ENCODE results near the gene REEP5.

REEP5 gene

DNA sequence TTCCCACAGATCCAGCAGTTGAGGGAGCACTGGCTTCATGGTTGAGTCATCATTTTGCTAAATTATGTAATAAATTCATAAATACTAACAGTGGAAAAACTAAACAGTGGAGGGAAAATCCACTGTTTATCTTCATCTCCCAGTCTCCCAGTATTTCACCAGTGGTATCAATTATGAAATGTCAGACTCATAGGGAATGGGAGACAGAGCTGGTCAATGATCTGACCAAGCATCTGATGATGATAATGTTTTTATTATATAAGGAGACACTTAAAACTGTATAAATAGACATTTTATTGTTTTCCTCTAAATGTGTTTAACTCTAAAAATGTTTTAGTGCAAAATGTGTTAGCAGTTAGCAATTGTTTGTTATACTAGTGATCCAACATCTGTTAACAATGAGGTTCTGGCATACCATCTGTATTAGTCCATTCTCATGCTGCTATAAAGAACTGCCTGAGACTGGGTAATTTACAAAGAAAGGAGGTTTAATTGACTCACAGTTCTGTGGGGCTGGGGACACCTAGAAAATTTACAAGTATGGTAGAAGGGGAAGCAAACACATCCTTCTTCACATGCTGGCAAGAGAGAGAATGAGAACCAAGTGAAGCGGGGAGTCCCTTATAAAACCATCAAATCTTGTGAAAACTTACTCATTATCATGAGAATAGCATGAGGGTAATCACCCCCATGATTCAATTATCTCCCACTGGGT is 11.8 kb upstream of the REEP5 start:
- CTCF ChIA-PET: interaction anchor here (0.8 to 2.8 kb wide), 3 partner anchors 10 to 63 kb away, joined by 3 to 10 read pairs (median 6); no protein-coding TSS in a partner anchor
- no peak for DNase-seq (ENCODE audit: extremely low spot score)
- TF ChIP-seq, protein P1, sequence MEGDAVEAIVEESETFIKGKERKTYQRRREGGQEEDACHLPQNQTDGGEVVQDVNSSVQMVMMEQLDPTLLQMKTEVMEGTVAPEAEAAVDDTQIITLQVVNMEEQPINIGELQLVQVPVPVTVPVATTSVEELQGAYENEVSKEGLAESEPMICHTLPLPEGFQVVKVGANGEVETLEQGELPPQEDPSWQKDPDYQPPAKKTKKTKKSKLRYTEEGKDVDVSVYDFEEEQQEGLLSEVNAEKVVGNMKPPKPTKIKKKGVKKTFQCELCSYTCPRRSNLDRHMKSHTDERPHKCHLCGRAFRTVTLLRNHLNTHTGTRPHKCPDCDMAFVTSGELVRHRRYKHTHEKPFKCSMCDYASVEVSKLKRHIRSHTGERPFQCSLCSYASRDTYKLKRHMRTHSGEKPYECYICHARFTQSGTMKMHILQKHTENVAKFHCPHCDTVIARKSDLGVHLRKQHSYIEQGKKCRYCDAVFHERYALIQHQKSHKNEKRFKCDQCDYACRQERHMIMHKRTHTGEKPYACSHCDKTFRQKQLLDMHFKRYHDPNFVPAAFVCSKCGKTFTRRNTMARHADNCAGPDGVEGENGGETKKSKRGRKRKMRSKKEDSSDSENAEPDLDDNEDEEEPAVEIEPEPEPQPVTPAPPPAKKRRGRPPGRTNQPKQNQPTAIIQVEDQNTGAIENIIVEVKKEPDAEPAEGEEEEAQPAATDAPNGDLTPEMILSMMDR (IDR thresholded peaks at IDR 0.05; ENCODE audit: control extremely low read depth, extremely low read depth, low read depth, missing control alignments): no peak
- POLR2A ChIA-PET: no interaction called here

- DNase-seq (ENCODE audit: extremely low spot score): no peak
- POLR2A ChIA-PET: no interaction called here
- TF ChIP-seq, protein P1 (IDR thresholded peaks at IDR 0.05; ENCODE audit: control extremely low read depth, extremely low read depth, low read depth, missing control alignments): no peak
- CTCF ChIA-PET: interaction anchor here (2.8 kb wide), 1 partner anchor 10 kb away, joined by 10 read pairs; no protein-coding TSS in a partner anchor
These were observed 11.1 kb upstream of the REEP5 start for GRCh38 chr5:112933105-112933504.

DNA sequence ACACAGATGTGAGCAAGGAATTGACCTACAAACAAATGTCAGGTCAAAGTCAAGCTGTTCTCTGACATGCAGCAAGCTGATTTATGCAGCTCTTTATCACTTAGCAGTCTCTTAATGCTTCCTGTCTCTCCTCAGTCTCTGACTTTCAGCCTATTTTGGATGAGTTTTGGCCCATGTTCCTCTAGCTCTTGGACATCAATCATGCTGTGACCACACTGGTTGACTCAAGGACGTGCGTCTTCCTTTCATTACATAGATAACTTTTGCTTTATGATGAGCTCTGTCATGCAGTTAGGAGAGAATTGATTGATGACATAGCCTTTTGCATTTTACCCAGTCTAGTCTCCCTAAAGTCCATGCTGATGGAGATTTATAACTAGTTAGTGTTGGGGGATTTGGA is 9.4 kb upstream of the REEP5 start:
- ChIA-PET CTCF (interaction anchor here (0.8 to 1.5 kb wide), 4 partner anchors 8 to 37 kb away, joined by 3 to 5 read pairs (median 4); no protein-coding TSS in a partner anchor), POLR2A (no interaction called here)
- no peak for DNase-seq (ENCODE audit: extremely low spot score)
- TF ChIP-seq, protein P1 (IDR thresholded peaks at IDR 0.05; ENCODE audit: control extremely low read depth, extremely low read depth, low read depth, missing control alignments): no peak

DNA sequence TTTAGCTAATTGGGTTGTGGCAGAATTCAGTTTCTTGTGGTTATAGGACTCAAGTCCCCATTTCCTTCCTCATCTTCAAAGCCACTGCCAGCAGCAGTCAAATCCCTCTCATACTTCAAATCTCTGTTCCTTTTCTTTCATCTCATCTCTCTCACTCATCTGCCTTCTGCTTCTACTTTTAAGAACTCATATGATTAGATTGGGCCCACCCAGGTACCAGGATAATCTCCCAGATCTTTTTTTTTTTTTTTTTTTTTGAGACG is 8.0 kb upstream of the REEP5 start:
- ChIA-PET POLR2A (no interaction called here), CTCF (interaction anchor here (1.6 kb wide), 1 partner anchor 8 kb away, joined by 4 read pairs; the partner anchor contains the start of gene REEP5)
- TF ChIP-seq, protein P1 (IDR thresholded peaks at IDR 0.05; ENCODE audit: control extremely low read depth, extremely low read depth, low read depth, missing control alignments): no peak

GRCh38 chr5:112929336-112930081 is 7.5 kb upstream of the REEP5 start:
- POLR2A ChIA-PET: no interaction called here
- TF ChIP-seq, protein P1 (IDR thresholded peaks at IDR 0.05; ENCODE audit: control extremely low read depth, extremely low read depth, low read depth, missing control alignments): no peak
- DNase-seq (ENCODE audit: extremely low spot score): no peak
- CTCF ChIA-PET: interaction anchor here (1.6 kb wide), 1 partner anchor 8 kb away, joined by 4 read pairs; the partner anchor contains the start of gene REEP5

More for the DNA sequence above, 8.0 kb upstream of the REEP5 start:
- DNase-seq (ENCODE audit: extremely low spot score): peak; percentile 37

DNA sequence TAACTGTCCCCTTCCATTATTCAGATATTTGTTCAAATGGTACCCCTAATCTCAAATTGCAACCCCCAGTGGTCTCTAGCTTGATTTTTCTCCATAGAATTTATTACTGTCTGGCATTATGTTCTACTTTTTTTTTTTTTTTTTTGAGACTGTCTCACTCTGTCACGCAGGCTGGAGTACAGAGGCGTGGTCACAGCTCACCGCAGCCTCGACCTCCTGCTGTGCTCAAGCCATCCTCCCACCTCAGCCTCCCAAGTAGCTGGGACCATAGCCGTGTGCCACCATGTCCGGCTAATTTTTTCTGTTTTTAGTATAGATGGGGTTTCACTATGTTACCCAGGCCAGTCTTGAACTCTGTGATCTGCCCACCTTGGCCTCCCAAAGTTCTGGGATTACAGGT is 2.0 kb upstream of the REEP5 start:
- TF ChIP-seq, protein P1 (IDR thresholded peaks at IDR 0.05; ENCODE audit: control extremely low read depth, extremely low read depth, low read depth, missing control alignments): no peak
- DNase-seq (ENCODE audit: extremely low spot score): no peak
- POLR2A ChIA-PET: no interaction called here
- CTCF ChIA-PET: interaction anchor here (1.1 to 1.9 kb wide), 3 partner anchors 10 to 167 kb away, joined by 3 to 10 read pairs (median 4); no protein-coding TSS in a partner anchor

All from GM10248 (cell line).